KOPT-K1 (cell line): ENCODE data around the gene ARHGAP10.

ENCODE experiments used
- H3K27ac ChIP-seq: fragments of 200-600 bp; sonication (generic); 2 replicates; pipeline ENCODE4 v1.5.1; 2016; ENCODE audit warnings: antibody characterized with exemption, mild to moderate bottlenecking, low read depth, low read length; ENCODE audit not compliant: poor library complexity, severe bottlenecking
- H3K36me3 ChIP-seq: fragments of 200-600 bp; sonication (generic); 2 replicates; pipeline ENCODE4 v1.5.1; 2017; ENCODE audit warnings: antibody characterized with exemption, mild to moderate bottlenecking, low read length, moderate library complexity; ENCODE audit not compliant: insufficient read depth
- H3K9me3 ChIP-seq: fragments of 200-600 bp; sonication (generic); 2 replicates; pipeline ENCODE4 v1.5.1; 2017; ENCODE audit warnings: antibody characterized with exemption, low read length, mild to moderate bottlenecking; ENCODE audit not compliant: insufficient read depth, poor library complexity, severe bottlenecking

ARHGAP10 gene

GRCh38 chr4:147731580-147732517, at the start of gene ARHGAP10:
Gene ARHGAP10, plus strand, starts transcription at chr4:147732088. Its CDS starts 214 bp downstream, at chr4:147732302.
- Histone ChIP-seq H3K36me3 (no peaks in the 10 kb centered on the region), H3K27ac (peak within 1 kb of the TSS; percentile 45), H3K9me3 (no peaks in the 10 kb centered on the region)

GRCh38 chr4:147682755-147683154, 49.1 kb upstream of the ARHGAP10 start:
- Histone ChIP-seq H3K27ac (no peak overlapping the region), H3K9me3 (no peaks in the 10 kb centered on the region), H3K36me3 (peaks cover 20% of the 10 kb centered on the region; the same call in 1 of the 2 replicates)

DNA sequence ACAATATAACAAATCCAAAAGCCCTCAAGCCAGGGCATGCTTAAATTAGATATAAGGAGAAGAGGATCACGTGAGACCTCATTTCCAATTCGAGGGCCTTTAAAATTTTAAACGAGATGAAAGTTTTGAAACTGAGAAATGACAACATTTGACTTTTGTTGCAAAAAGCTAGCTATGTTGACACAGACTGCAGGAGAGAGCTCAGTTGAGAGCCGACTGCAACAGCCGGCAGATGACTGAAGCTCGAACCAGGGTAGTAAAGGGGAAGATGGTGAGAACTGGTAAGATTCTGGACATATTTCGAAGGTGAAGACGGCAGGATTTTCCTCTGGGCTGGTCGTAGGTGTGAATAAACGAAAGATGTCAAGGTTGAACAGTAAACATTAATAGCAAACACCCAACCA, 48.7 kb upstream of the ARHGAP10 start:
- peak overlapping the region; percentile 80 for H3K27ac ChIP-seq
- H3K36me3 ChIP-seq: peaks cover 16% of the 10 kb centered on the region; the same call in 1 of the 2 replicates
- H3K9me3 ChIP-seq: no peaks in the 10 kb centered on the region

DNA sequence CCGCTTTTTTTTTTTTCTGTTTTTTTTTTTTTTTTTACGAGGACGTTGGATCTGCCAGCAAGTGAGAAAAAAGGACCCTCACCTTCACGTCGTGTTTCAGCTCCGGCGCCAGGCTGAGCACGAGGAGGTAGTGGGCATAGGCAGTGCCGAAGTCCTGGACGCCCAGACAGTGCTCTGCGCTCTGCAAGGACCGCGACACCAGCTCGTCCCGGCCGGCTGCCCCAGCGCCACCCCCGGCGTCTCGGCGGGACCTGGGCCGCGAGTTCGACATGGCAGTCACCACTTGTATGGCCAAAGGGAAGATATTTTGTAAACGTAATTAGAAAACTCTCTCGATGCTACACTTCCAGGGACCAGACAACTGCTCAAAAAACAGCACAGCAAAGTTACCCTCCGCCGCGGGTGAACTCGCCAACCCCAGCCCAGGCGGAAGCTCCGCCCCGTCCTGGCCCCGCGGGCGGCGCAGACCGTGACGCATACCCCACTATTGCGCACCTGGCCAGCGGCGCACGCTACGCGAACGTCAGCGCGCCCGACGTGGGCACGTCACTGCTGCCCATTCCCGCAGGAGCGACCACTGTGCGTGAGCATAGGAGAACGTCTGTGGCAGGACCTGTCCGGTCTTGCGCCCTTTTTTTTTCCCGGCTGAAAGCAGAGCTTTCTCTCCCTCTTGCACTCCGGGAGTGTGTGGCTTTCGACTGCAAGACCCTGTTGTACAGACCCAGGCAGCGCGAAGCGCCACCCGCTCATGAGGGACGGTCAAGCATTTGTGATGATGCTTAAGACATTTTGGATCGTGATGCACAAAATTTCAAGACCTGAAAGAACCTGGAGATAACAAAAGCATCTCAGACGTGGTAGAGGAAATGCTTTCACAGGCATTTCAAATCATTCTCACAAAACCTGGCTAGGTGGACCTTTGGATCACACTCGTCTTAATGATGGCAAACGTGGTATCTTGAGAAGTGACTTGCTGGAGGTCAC, 47.9 kb upstream of the ARHGAP10 start, which contains the start of gene PRMT9:
Gene PRMT9, minus strand, starts transcription at position 447 of the 984 bp plus-strand sequence. Its CDS starts 176 bp downstream, at position 271.
- peak within 1 kb of the TSS; percentile 80 for H3K27ac ChIP-seq
- H3K9me3 ChIP-seq: no peaks in the 10 kb centered on the region
- peaks cover 8% of the 10 kb centered on the region; the same call in 1 of the 2 replicates for H3K36me3 ChIP-seq

DNA sequence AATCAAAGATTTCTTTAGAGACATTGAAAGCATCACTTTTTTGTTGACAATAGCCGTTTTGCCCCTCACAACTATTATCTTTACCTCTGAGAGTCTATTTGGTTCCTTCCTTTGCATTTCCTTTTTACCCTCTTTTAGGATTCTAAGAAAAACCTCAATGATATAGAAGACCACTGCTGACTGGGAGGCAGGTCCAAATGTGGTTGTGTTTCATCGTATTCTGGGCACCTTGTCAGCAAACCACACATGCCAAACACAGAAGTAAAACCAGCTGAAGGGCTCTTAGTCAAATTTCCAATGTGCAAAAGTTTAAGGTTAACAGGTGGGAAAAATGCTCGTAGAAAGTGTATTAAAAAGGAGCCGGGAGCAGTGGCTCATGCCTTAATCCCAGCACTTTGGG, 42.8 kb upstream of the ARHGAP10 start:
- Histone ChIP-seq H3K9me3 (no peaks in the 10 kb centered on the region), H3K27ac (peak overlapping the region; percentile 54), H3K36me3 (no peaks in the 10 kb centered on the region)

- H3K9me3 ChIP-seq: no peaks in the 10 kb centered on the region
- no peaks in the 10 kb centered on the region for H3K36me3 ChIP-seq
- no peak overlapping the region for H3K27ac ChIP-seq
Measured at GRCh38 chr4:147691820-147692219, 40.1 kb upstream of the ARHGAP10 start.

- Histone ChIP-seq H3K27ac (no peak overlapping the region), H3K9me3 (no peaks in the 10 kb centered on the region), H3K36me3 (no peaks in the 10 kb centered on the region)
Measured at GRCh38 chr4:147693218-147693617, 38.7 kb upstream of the ARHGAP10 start.

GRCh38 chr4:147696866-147697265, 35.0 kb upstream of the ARHGAP10 start:
- no peak overlapping the region for H3K27ac ChIP-seq
- H3K36me3 ChIP-seq: no peaks in the 10 kb centered on the region
- H3K9me3 ChIP-seq: peaks cover 10% of the 10 kb centered on the region

DNA sequence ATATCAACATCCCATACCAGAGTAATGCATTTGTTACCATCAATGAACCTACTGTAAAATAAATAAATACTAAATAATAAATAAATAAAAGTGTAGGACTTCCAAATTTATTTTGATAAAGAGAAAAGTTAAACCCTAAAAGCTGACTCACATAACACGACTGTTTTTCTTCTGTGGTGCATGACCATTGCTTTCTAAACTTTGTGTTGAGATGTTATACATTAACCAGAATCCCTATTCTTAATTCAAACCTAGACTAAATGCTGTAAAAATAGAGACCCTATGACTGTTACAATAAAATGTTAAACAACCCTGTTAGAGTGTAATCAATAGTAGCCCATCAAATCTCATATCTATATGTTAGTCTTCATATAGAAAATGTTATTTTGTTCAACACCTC, 27.0 kb upstream of the ARHGAP10 start:
- no peak overlapping the region for H3K27ac ChIP-seq
- H3K36me3 ChIP-seq: no peaks in the 10 kb centered on the region
- H3K9me3 ChIP-seq: peaks cover 10% of the 10 kb centered on the region

GRCh38 chr4:147707892-147708672, 23.8 kb upstream of the ARHGAP10 start:
- Histone ChIP-seq H3K27ac (no peak overlapping the region), H3K9me3 (no peaks in the 10 kb centered on the region), H3K36me3 (no peaks in the 10 kb centered on the region)

DNA sequence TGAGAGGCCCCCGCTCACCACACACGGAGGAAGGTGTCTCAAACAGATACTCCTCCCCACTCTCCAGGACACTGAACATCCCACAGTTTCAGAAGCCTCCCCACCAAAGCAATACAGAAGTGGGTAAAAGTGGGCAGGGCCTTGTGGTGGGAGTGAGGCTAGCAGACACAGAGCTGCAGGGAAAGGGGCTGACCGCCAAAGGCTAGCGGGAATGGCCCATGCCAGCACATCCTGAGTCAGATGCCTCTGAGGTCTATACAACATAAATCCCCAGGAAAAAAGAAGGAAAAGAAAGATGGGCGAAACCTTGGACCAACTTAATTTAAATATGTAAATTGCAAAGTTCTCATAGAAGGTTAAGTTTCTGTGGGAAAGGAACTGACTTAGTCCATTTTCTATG, 21.9 kb upstream of the ARHGAP10 start:
- Histone ChIP-seq H3K36me3 (no peaks in the 10 kb centered on the region), H3K9me3 (no peaks in the 10 kb centered on the region), H3K27ac (no peak overlapping the region)

DNA sequence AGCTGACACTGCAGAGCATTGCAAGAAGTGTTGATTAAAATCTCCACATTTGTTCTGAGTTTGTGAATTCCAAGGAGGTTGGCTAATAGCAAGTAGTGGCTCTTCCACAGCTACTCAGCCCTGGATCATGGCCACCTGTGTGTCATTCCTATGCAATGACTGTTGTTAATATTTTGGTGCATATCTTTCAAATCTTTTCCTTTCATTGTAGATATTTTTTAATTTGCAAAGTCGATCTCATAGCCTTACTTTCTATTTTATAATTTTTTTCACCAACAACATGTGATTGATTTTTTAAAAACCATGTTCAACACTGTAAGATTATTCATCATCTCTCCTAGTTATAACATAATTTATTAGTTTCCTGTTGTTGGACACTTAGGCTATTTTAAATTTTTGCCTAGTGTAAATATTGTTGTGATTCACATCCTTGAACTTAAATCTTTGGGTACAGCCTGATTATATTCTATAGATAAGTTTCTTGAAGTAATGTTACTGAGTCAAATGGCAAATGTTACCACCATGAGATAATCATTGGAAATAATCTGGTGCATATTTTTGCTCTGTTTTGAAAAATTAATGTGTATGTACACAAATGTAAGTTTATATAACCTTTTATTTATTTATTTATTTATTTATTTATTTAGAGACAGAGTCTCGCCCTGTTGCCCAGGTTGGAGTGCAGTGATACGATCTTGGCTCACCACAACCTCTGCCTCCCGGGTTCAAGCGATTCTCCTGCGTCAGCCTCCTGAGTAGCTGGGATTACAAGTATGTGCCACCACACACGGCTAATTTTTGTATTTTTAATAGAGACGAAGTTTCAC, 17.1 kb upstream of the ARHGAP10 start:
- no peaks in the 10 kb centered on the region for H3K9me3 ChIP-seq
- H3K36me3 ChIP-seq: no peaks in the 10 kb centered on the region
- H3K27ac ChIP-seq: no peak overlapping the region

DNA sequence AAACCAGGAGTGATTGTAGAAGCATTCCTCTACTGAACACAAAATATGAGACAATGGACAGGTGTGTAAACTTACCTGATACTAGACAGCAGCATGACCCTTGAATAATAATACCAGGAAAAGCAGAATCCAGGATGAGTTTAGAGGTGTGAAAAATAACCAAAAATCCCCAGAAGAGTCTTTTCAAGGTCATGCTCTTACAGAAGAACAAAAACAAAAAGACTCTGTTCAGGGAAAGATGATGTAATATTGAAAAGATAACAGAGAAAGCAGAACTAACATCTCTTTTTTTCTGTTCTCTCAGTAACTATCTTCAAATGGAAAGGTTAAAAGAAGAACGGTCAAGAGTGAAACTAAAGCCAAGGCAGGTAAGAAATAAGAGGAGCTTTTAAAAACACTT, 14.0 kb upstream of the ARHGAP10 start:
- no peaks in the 10 kb centered on the region for H3K36me3 ChIP-seq
- no peak overlapping the region for H3K27ac ChIP-seq
- no peaks in the 10 kb centered on the region for H3K9me3 ChIP-seq

DNA sequence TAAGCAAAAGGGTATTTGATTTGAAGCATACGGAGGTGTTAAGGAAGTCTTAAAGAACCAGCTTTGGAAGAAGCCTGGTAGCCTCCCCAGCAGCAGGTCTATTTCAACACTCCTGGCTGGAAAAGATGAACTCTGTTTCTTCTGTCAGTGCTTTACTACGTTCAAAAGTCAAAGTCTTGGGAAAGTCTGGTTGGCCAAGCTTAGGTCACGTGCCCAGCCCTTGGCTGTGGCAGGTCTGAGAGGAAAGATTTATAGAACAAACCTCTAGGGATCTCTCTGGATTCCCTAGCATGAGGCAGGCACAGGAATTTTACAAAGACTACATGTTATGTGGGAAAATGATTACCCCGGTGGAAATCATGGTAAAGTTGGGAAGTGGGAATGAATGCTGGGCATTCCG, 8.6 kb upstream of the ARHGAP10 start:
- Histone ChIP-seq H3K36me3 (no peaks in the 10 kb centered on the region), H3K9me3 (no peaks in the 10 kb centered on the region), H3K27ac (no peak overlapping the region)
